Upper lobe of right lung (tissue), 1 donor: ENCODE data around the gene CALHM6. TPM values are rescaled to one million over a fixed set of nuclear protein-coding genes. Genes with fewer than 3 reads are reported as not detected.

ENCODE experiments used
- ATAC-seq: fragments of 200-7000 bp; cut with Tn5 transposase; one replicate; pipeline ENCODE4 v1.9.1; 2020; ENCODE audit warnings: mild to moderate bottlenecking, moderate library complexity
- DNase-seq: peaks from one replicate; pipeline ENCODE4 v3.0.0-alpha.2; 2020
- H3K27ac ChIP-seq: fragments of 200-600 bp; one replicate; pipeline ENCODE4 v1.8.0; 2022
- H3K27me3 ChIP-seq: fragments of 200-600 bp; one replicate; pipeline ENCODE4 v1.8.0; 2022; ENCODE audit warnings: mild to moderate bottlenecking
- H3K36me3 ChIP-seq: fragments of 200-600 bp; one replicate; pipeline ENCODE4 v1.8.0; 2022
- H3K4me1 ChIP-seq: fragments of 200-600 bp; one replicate; pipeline ENCODE4 v1.8.0; 2022
- H3K4me3 ChIP-seq: fragments of 200-600 bp; one replicate; pipeline ENCODE4 v1.8.0; 2022; ENCODE audit warnings: mild to moderate bottlenecking
- H3K9me3 ChIP-seq: fragments of 200-600 bp; one replicate; pipeline ENCODE4 v1.8.0; 2022
- intact Hi-C: fragments of 100-400 bp; cut with DNase I; formaldehyde crosslinking; loops from one replicate; pipeline ENCODE4 v1.11.0; 2022
- total RNA-seq: library from RNA; stranded (reverse); fragmentation: NEBNext Ultra II Directional; extraction: Animal tissue kit (Norgen Biotek cat#: 25700); gene quantifications from one replicate; pipeline ENCODE4 v1.2.1, GENCODE V29; 2021
- TF ChIP-seq, protein P1 (sequence below): fragments of 200-600 bp; IDR thresholded peaks from one replicate; pipeline ENCODE4 v1.8.0; 2022; ENCODE audit warnings: antibody characterized with exemption
- donor health status: DM: no; HTN: yes; CAD: no; lungs with severe emphysema.

CALHM6 gene
- total RNA-seq, 1 donor from 2014 or later, result 3.6 TPM

DNA sequence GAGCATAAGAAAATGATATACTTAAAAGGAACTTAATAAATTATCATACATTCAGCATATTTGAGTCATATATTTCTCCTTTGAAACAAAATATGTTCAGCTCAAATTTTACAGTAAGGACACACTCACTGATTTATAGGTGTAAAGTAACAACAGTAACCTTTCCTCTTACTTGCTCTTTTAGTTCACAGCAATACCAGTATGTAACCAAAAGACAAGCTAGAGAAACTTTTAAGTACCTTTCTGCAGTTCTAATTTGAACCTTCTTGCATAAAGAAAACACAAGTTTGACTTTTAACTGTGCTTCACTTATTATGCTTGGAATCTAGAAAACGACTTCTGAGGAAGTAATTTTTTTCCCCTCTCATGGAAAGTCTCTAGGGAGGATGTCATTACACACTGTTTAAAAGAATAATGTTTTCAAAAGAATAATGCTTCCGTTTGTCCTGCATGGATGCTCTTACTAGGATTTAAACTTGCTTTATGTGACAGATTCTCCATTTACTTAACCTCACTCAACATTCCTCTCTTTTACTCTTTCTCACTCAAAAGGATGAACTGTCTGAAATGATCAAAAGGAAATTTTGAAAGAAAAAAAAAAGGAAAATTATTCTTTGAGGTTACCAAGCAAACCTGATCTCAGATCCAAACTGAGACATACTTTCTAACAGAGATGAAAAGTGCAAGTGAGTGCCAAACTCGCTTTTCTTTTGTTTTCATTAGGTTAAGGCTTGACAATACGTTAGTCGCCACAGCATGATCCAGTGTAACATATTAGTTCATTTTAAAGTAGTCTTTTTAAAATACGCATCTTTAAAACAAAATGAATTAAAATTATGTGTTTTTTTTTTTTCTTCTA is 22.4 kb upstream of the CALHM6 start:
- intact Hi-C loops, result no loop called here
- no peak for ATAC-seq

DNA sequence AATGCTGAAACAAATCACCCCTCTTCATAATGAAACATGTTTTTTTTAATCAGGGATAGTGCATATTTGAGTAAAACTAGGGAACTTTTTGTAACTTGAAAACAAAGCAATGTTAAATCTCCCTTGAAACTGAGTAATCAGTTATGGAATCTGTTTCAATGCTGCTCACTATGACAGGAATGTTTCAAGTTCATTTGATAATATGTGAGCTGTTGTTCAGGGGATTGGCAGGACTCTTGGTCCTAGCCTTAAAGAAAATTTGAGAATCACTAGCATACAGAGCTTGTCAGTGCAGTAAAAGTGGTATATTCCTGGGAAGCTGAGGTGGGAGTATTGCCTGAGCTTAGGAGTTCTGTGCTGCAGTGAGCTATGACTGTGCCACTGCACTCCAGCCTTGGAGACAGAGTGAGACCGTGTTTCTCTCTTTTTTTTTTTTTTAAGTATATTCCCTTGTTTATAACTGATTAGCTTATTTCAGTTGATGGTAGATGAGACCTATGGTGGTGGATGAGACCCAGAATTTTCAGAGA is 21.6 kb upstream of the CALHM6 start:
- no peak overlapping the region for H3K4me3 ChIP-seq
- H3K4me1 ChIP-seq, result no peaks in the 10 kb centered on the region
- TF ChIP-seq, protein P1, sequence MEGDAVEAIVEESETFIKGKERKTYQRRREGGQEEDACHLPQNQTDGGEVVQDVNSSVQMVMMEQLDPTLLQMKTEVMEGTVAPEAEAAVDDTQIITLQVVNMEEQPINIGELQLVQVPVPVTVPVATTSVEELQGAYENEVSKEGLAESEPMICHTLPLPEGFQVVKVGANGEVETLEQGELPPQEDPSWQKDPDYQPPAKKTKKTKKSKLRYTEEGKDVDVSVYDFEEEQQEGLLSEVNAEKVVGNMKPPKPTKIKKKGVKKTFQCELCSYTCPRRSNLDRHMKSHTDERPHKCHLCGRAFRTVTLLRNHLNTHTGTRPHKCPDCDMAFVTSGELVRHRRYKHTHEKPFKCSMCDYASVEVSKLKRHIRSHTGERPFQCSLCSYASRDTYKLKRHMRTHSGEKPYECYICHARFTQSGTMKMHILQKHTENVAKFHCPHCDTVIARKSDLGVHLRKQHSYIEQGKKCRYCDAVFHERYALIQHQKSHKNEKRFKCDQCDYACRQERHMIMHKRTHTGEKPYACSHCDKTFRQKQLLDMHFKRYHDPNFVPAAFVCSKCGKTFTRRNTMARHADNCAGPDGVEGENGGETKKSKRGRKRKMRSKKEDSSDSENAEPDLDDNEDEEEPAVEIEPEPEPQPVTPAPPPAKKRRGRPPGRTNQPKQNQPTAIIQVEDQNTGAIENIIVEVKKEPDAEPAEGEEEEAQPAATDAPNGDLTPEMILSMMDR, result no peak
- no peaks in the 10 kb centered on the region for H3K9me3 ChIP-seq
- H3K27me3 ChIP-seq, result no peaks in the 10 kb centered on the region
- intact Hi-C loops, result no loop called here
- DNase-seq (no peak), ATAC-seq (no peak)
- H3K36me3 ChIP-seq, result no peaks in the 10 kb centered on the region
- no peak overlapping the region for H3K27ac ChIP-seq

More for the DNA sequence above, 22.4 kb upstream of the CALHM6 start:
- no peaks in the 10 kb centered on the region for H3K27me3 ChIP-seq
- no peaks in the 10 kb centered on the region for H3K36me3 ChIP-seq
- H3K4me3 ChIP-seq, result no peak overlapping the region
- no peak for DNase-seq
- no peaks in the 10 kb centered on the region for H3K4me1 ChIP-seq
- TF ChIP-seq, protein P1, result no peak
- H3K27ac ChIP-seq, result no peak overlapping the region
- H3K9me3 ChIP-seq, result no peaks in the 10 kb centered on the region

DNA sequence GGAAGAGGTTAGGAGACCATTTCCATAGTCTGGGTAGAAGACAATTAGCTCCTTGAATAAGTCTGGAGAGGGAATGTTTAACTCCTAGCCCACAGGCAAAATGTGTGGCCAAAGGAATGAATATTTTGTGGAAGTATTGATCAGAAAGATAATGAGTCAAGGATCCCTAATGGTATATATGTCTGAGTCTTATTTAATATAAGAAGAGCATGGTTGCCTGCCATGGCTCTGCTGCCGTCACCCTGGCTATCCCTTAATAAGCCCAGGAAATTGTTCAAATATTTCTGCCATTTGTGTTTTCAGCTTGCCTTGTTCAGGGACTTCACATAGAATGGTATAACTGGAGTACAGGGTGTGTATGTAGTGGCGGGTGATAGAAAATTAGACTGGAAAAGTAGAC is 18.1 kb upstream of the CALHM6 start:
- intact Hi-C loops, result no loop called here
- no peaks in the 10 kb centered on the region for H3K9me3 ChIP-seq
- DNase-seq, result no peak
- TF ChIP-seq, protein P1, result no peak
- H3K4me3 ChIP-seq, result no peak overlapping the region
- ATAC-seq, result no peak
- no peaks in the 10 kb centered on the region for H3K27me3 ChIP-seq
- no peaks in the 10 kb centered on the region for H3K36me3 ChIP-seq
- no peaks in the 10 kb centered on the region for H3K4me1 ChIP-seq
- H3K27ac ChIP-seq, result no peak overlapping the region

DNA sequence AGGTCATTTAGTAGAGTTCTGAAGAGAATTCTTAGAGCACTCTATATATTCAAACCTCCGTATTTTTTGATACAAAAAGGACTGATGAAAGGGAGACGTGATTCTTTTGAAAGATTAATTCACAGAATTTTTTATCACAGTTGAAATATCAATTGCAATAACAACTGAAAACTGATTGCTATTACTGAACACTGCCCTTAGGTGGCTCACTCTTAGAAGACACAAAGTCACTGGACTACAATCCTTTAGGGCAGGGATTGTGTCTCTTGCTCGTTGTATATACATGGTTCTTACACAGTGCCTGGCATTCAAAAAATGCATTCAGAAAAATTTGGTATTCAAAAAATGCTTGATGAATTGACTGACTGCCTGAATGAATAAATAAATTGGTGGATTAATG is 17.1 kb upstream of the CALHM6 start:
- H3K9me3 ChIP-seq, result no peaks in the 10 kb centered on the region
- no peaks in the 10 kb centered on the region for H3K36me3 ChIP-seq
- intact Hi-C loops, result no loop called here
- no peak overlapping the region for H3K4me3 ChIP-seq
- DNase-seq, result no peak
- TF ChIP-seq, protein P1, result peak; percentile 53
- H3K4me1 ChIP-seq, result no peaks in the 10 kb centered on the region
- H3K27me3 ChIP-seq, result no peaks in the 10 kb centered on the region
- ATAC-seq, result peak; percentile 68
- no peak overlapping the region for H3K27ac ChIP-seq

DNA sequence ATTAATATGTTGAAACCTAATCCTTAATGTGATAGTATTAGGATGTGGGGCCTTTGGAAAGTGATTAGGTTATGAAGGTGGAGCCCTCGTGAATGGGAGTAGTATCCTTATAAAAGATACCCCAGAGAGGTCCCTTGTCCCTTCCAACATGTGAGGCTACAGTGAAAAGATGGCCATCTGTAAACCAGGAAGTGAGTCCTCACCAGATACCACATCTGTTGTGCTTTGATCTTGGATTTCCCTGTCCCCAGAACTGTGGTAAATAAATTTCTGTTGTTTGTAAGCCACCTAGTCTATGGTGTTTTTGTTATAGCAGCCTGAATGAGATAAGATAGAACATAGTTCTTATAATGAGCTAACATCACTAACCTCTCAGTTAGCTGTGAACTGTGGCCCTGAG is 16.6 kb upstream of the CALHM6 start:
- Histone ChIP-seq H3K4me3 (no peak overlapping the region), H3K27me3 (no peaks in the 10 kb centered on the region), H3K4me1 (no peaks in the 10 kb centered on the region), H3K27ac (no peak overlapping the region), H3K36me3 (no peaks in the 10 kb centered on the region), H3K9me3 (no peaks in the 10 kb centered on the region)
- ATAC-seq, result no peak
- no peak for DNase-seq
- intact Hi-C loops, result no loop called here
- TF ChIP-seq, protein P1, result no peak
